Uterus (tissue), 2 donors: Measurements from ENCODE around the gene ENPP3.

ENCODE experiments used
- CTCF ChIP-seq, 4 experiments: fragments of 200-600 bp in 2 of 4; fragments of 450-650 bp in 2 of 4; sonication (generic) in 2 of 4; IDR thresholded peaks; one replicate each; pipeline ENCODE4 v1.5.1; 2016 to 2019; ENCODE audit warnings: antibody characterized with exemption in 4 of 4, mild to moderate bottlenecking in 2 of 4, moderate library complexity in 1 of 4
- POLR2A ChIP-seq, 2 donors: fragments of 450-650 bp; IDR thresholded peaks; one replicate each; pipeline ENCODE4 v1.6.1; 2016; ENCODE audit warnings: antibody characterized with exemption in 2 of 2, mild to moderate bottlenecking in 1 of 2, moderate library complexity in 1 of 2

- TF ChIP-seq CTCF (IDR thresholded peaks at IDR 0.05) (no peak), POLR2A (IDR thresholded peaks at IDR 0.05) (no peak)
Observed at GRCh38 chr6:131758920-131759319, 121.8 kb downstream of the ENPP3 start.
